HL-60 (cell line): ENCODE results near the gene KRTAP5-8.

Experiments
- DNase-seq, 2 experiments: peaks; one replicate each; pipeline ENCODE4 v3.0.0-alpha.2; 2010 to 2020; ENCODE audit warnings: low read depth in 1 of 2, low spot score in 1 of 2
- H3K27ac ChIP-seq: fragments of 250-450 bp; sonication (Bioruptor Pico); replicated peaks from 2 replicates; pipeline ENCODE4 v1.5.1; 2020; ENCODE audit warnings: mild to moderate bottlenecking, moderate library complexity
- H3K27me3 ChIP-seq: fragments of 250-450 bp; sonication (Bioruptor Pico); 2 replicates; pipeline ENCODE4 v1.5.1; 2021; ENCODE audit warnings: mild to moderate bottlenecking, moderate library complexity; ENCODE audit not compliant: insufficient read depth, poor library complexity, severe bottlenecking
- H3K4me3 ChIP-seq: replicated peaks from 2 replicates; pipeline ENCODE4 v1.5.1; 2011; ENCODE audit warnings: mild to moderate bottlenecking, control low read depth, low read length; ENCODE audit not compliant: insufficient read depth
- GABPA ChIP-seq: IDR thresholded peaks from 2 replicates; pipeline ENCODE4 v1.6.1; 2012; ENCODE audit warnings: low read depth
- POLR2AphosphoS5 ChIP-seq: IDR thresholded peaks from 2 replicates; pipeline ENCODE4 v1.6.1; 2012; ENCODE audit warnings: low read depth
- REST ChIP-seq: IDR thresholded peaks from 2 replicates; pipeline ENCODE4 v1.6.1; 2012; ENCODE audit warnings: low read depth; ENCODE audit not compliant: insufficient replicate concordance
- SPI1 ChIP-seq: IDR thresholded peaks from 2 replicates; pipeline ENCODE4 v1.6.1; 2012; ENCODE audit warnings: low read depth, mild to moderate bottlenecking, borderline replicate concordance
- TF ChIP-seq, protein P1 (sequence below): IDR thresholded peaks from one replicate; pipeline ENCODE4 v1.5.1; 2011; ENCODE audit warnings: low read length, control low read depth, inconsistent platforms; ENCODE audit not compliant: insufficient read depth

Gene KRTAP5-8

GRCh38 chr11:71507102-71507501 lies 30.7 kb upstream of the KRTAP5-8 start:
- TF ChIP-seq, protein P1, sequence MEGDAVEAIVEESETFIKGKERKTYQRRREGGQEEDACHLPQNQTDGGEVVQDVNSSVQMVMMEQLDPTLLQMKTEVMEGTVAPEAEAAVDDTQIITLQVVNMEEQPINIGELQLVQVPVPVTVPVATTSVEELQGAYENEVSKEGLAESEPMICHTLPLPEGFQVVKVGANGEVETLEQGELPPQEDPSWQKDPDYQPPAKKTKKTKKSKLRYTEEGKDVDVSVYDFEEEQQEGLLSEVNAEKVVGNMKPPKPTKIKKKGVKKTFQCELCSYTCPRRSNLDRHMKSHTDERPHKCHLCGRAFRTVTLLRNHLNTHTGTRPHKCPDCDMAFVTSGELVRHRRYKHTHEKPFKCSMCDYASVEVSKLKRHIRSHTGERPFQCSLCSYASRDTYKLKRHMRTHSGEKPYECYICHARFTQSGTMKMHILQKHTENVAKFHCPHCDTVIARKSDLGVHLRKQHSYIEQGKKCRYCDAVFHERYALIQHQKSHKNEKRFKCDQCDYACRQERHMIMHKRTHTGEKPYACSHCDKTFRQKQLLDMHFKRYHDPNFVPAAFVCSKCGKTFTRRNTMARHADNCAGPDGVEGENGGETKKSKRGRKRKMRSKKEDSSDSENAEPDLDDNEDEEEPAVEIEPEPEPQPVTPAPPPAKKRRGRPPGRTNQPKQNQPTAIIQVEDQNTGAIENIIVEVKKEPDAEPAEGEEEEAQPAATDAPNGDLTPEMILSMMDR, result no peak
- TF ChIP-seq POLR2AphosphoS5 (no peak), SPI1 (no peak), REST (no peak), GABPA (no peak)
- Histone ChIP-seq H3K4me3 (no peak overlapping the region), H3K27me3 (no peaks in the 10 kb centered on the region), H3K27ac (no peak overlapping the region)
- DNase-seq, result no peak

DNA sequence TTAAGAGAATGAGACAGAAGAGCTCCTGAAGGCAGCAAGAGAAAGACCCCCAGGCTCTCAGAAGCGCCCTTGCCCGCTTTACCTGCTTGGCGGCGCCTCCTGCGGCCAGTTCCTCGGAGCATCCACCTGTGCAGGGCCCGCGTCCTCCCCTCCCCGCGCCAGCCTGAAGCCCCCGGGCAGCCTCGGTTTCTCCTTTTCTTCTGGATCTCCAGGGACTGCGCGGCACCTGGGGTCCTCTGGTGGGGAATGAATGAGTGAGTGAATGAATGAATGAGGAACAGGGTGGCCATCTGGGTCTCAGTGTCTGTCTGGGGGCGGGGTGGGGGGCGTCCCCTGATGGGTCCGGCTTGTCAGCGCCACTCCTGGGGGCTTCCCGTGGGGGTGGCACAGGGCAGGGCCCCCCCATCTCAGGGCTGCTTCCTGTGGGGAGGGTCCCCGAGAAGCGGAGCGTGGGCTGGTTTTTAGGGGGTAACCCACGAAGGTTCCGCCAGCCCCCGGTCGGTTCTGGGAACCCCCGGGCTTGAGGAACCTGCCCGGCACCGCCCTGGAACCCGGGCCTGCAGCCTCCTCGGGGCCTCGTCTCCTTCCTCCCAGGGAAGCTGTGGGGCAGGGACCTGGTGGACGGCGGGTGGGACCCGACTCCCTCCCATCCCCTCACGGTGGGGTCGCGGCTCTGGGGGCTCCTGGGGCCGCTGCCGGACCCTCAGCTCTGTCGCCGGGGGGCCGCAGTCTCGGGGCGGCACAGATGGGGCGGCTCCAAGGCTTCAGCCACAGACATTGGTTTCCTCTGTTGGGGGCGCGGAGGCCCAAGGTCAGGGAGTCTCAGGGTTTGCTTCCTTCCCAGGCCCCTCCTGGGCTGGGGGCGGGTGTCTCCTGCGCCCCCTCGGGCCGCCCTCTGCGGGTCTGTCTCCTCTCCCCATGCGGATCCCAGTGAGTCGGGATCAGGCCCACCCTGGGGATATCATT lies 19.0 kb upstream of the KRTAP5-8 start:
- DNase-seq, result no peak
- TF ChIP-seq, protein P1, result no peak
- TF ChIP-seq POLR2AphosphoS5, result no peak
- TF ChIP-seq GABPA, result no peak
- no peak for TF ChIP-seq REST
- TF ChIP-seq SPI1, result no peak
- Histone ChIP-seq H3K27ac (no peak overlapping the region), H3K4me3 (no peak overlapping the region), H3K27me3 (no peaks in the 10 kb centered on the region)

DNA sequence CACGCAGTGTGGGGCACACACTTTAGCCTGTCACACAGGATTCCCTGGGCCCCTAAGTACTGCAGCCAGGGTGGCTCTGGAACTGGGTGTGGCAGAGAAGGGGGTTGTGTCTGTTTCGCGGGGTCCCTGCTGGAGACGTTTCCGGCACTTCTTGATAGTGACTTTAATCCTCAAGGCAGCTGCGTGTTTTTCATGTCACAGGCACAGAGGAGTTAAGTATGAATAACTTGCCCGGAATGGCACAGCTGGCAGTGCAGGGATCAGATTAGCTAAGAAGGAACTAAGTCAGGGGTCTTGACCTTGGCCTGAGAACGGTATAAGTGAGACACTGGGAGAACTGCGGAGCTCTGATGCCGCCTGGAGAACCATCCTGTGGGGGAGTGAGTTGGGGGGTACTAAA lies 18.3 kb upstream of the KRTAP5-8 start:
- DNase-seq, result no peak
- H3K27me3 ChIP-seq, result no peaks in the 10 kb centered on the region
- TF ChIP-seq, protein P1, result no peak
- TF ChIP-seq POLR2AphosphoS5 (no peak), REST (no peak)

More for the DNA sequence above, 18.3 kb upstream of the KRTAP5-8 start:
- no peak overlapping the region for H3K27ac ChIP-seq
- no peak overlapping the region for H3K4me3 ChIP-seq
